IPS-NIHi11 (cell line): Measurements from ENCODE around the gene ACSF2.

Source experiments
- DNase-seq: peaks from one replicate; pipeline ENCODE4 v3.0.0; 2012; ENCODE audit warnings: mixed read lengths, low spot score

The ACSF2 gene

GRCh38 chr17:50501054-50501453 is 75.0 kb downstream of the ACSF2 start:
- DNase-seq, result no peak

GRCh38 chr17:50502301-50502990 is 76.4 kb downstream of the ACSF2 start:
- DNase-seq, result no peak

DNA sequence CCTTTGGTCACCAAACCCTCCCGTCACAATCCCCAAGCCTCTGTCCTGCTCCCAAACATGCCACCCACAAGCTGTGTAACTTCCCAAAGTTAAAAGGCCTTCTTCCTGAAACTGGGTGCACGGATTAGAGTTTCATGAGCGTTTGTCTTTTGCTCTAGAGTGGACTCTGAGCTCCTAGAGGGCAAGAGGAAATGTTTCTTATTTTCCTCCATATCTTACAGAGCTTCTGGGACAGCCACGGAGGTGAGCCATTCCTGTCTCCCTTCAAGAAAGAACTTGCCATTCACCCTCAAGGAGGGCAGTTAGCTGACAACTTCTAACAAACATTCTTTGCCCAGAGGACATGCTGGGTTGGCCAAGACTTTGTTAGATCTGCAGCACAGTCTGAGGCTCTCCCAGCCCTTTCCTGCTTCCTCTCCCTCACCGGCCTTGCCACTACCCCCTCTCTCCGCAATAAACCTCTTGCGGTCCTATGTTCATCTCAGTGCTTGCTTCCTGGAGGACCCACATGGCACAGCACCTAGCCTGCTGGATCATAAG is 79.6 kb downstream of the ACSF2 start:
- DNase-seq, result no peak

DNA sequence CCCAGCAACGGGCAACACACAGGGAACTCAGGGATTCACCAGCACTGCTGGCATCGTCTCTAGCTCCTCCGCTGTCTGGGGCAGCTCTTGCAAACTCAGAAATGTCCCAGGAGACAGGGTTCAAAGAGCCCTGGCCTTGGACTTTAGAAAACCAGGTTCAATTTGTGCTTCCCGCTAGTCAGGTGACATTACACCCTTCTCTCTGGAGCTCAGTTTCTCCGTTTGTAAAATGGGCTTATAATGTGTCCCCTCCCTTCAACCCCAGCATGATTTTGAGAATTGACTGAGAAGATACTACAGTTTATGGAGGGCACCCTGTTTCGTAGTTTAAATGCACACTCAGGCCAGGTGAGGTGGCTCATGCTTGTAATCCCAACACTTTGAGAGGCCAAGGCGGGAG is 80.3 kb downstream of the ACSF2 start:
- DNase-seq, result no peak

GRCh38 chr17:50507871-50508572 is 82.0 kb downstream of the ACSF2 start, which contains the start of gene MYCBPAP:
TSS of gene MYCBPAP (plus strand) at chr17:50508439. CDS start at chr17:50508675, 236 bp downstream.
- DNase-seq, result peak; percentile 94

- DNase-seq, result no peak
Measured at GRCh38 chr17:50508573-50509460, 82.8 kb downstream of the ACSF2 start.

DNA sequence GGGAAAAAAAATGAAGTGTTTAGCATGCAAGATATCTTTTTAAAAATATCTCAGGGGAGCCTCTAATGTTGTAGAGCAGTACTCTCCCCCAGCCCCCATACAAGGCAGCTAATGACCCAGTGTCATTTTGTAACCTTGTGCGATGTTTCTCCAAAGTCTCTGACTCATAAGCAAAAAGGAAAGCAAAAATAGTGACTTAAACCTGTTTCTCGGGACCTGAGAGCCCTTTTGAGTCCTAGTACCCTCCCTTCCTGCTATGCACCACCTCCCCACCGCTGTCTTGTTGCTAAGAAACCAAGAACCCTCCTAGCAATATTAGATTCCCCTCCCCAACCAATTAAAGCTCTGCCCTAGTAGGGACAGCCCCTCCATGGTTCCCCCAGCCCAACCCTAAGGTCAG is 85.0 kb downstream of the ACSF2 start:
- no peak for DNase-seq

- DNase-seq, result no peak
Measured at GRCh38 chr17:50513495-50513894, 87.5 kb downstream of the ACSF2 start.

DNA sequence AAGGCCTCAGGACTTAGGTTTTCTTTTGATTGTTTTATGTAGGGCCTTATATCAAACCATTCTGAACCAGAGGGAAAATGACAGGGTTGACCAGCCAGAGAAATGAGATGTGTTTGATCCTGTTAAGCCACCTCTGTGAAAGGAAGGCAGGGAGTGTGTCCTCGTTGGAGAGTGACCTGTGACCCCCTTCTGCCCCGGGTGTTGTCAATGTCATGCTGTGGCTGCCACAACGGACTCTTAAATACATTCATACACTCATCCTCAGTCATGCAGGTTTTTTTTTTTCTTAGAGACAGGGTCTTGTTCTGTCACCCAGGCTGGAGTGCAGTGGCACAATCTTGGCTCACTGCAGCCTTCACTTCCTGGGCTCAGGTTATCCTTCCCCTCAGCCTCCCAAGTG is 88.4 kb downstream of the ACSF2 start:
- DNase-seq, result no peak

DNA sequence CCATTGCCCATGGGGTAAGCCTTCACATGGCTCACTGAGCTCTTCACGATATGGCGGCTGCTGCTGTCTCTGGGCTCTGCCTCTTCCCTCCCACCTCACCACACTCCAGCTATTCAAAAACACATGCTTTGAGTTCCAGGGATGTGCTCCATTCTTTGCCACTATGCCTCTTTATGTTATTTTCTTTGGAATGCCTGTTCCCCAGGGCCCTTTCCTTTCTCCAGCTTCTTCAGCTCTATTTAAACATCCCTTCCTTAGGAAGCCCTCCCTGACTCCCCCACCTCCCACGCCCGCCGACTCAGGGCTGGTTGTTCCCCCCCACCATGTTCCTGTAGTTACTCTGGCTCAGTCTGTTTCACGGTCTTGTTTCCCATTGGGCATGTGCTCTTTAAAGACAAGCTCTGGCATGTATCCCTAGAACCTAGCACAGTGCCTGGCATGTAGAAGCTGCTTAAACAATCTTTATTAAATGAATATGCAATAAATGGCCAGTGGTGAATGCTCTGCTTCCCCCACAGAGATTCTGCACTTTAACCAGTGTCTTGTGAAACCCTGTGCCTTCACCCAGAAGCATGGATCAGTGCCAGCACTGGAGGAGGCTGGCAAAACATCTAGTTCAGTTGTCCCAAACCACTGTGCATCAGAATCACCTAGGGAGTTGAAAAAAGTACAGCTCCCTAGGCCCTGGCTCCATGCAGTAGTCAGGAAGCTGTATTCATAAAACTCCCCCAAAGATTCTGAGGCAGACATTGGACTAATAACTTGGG is 89.1 kb downstream of the ACSF2 start:
- no peak for DNase-seq

DNA sequence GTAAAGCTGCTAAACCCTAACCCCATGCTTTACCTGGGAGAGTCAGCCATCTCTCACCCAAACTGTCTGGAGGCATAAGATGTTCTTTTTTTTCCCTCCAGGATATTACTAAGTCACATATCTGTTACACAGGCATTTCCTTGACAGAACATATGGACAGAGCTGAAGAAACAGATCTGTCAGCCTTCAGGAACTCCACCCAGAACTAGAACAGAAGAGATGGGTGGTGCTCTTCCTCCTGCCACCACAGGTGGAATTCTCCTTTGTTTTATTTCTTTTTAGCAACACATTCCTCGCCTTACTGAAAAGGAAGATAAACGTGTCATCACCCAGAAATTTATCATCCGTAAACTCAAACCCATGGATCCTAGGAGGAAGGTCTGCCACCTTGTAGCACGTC is 91.0 kb downstream of the ACSF2 start:
- DNase-seq, result no peak

DNA sequence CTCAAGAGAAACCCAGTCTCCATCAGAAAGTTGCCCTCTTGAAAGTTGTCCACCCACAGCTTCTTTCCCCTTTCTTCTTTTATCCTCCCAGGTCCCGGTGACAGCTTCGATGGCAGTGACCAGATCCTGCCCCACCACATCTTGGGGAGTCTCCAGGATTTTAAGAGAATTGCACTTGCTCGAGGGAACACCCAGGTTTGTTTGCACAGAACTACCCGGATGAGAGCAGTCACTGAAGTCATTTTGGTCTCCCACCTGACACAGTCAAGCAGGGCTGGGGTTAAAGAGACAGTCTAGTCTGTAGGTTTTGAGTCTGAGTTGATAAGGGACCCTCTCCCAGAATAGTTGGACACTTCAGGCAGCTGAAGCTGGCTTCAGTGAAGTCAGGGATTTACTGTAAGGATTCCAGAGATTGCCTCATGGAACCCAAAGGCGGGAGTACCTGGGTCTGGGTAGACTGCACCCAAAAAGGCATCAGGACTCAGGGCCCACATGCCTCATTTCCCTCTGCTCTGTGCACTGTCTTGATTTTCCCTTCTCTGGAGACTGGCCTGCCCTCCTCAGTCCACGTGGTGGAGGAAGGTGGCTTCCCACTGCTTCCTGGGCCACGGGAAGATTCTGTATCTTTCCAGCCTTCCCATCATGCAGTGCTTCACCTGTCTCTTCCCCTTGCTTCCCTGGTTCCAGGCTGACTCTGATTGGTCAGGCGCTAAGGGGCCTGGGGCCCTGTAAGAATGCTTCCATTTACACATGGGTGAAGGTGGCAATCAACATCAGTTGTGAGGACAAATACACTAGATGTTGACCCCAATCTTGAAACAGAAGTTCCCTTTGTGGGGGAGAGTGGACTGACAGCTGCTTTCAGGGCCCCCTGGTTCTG is 91.7 kb downstream of the ACSF2 start:
- DNase-seq, result no peak

DNA sequence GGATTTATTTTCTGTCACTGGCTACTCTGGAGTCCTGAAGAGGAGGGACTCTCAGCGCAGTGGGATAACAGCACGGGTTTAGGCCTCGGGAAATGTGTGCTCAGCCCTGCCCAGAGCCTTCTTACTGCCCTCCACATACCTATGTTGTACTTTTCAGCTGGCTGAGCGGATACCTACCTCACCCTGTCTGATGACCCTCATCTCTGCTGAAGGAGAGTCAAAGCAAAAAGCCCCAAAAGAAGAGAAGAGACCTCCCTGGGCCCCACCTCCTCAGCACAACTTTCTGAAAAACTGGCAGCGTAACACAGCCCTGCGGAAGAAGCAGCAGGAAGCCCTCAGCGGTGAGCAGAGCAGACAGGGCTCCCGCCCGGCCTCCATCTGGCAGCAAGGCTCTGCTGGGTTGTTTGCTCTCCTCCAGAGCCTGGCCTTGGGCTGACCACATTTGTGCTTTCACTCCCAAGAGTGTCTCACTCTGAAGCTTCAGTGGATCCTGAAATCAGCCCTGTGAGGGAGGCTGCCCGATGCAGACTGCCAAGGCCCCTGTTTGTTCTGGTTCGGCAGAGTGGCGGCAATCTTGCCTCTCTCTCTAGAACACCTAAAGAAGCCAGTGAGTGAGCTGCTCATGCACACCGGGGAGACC is 92.5 kb downstream of the ACSF2 start:
- DNase-seq, result no peak

- no peak for DNase-seq
Measured at GRCh38 chr17:50519141-50519834, 93.3 kb downstream of the ACSF2 start.

DNA sequence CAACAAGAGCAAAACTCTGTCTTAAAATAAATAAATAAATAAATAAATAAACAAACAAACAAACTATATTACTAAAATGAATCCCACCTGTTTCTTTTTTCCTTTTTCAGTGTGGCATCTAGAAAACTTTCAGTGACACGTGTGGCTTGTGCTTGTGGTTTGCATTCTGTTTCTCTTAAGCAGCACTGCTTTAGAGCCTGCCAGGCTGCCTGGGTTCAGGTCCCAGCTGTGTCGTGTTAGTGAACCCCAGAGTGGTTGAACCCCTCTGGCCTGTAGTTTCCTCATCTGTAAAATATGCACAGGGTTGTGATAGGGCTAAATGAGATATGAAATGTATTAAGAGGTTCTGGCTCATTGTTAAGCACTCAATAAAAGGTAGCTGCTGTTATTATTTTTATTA is 94.5 kb downstream of the ACSF2 start:
- DNase-seq, result no peak

- DNase-seq, result no peak
Measured at GRCh38 chr17:50521514-50521913, 95.5 kb downstream of the ACSF2 start.

GRCh38 chr17:50522766-50523165 is 96.7 kb downstream of the ACSF2 start:
- DNase-seq, result no peak

- no peak for DNase-seq
Measured at GRCh38 chr17:50523208-50523607, 97.2 kb downstream of the ACSF2 start.
